Fibroblast of skin of right quadriceps (primary cell): ENCODE results near the gene PLEKHM2.
A peak's percentile ranks its signal among the peaks of the same experiment; 100 is the strongest.
"Not testable (repeated sequence)": the region's sequence is repeated elsewhere in the genome, so short reads cannot be mapped to it uniquely, and the experiment has no call there.

Source experiments
- DNase-seq: peaks from one replicate; pipeline ENCODE4 v3.0.0-alpha.2; 2013

The PLEKHM2 gene

GRCh38 chr1:15678578-15678977 lies 5.5 kb upstream of the PLEKHM2 start:
- peak; percentile 86 for DNase-seq

GRCh38 chr1:15680131-15680530 lies 4.0 kb upstream of the PLEKHM2 start:
- peak; percentile 64 for DNase-seq

GRCh38 chr1:15680561-15681348 lies 3.4 kb upstream of the PLEKHM2 start:
- peak; percentile 87 for DNase-seq

GRCh38 chr1:15681349-15682292 lies 2.5 kb upstream of the PLEKHM2 start:
- DNase-seq = no peak

GRCh38 chr1:15682936-15683341 lies 1.2 kb upstream of the PLEKHM2 start:
- no peak for DNase-seq

- no peak for DNase-seq
Observed at GRCh38 chr1:15683345-15684039, 628 bp upstream of the PLEKHM2 start.

- peak; percentile 17 for DNase-seq
Observed at GRCh38 chr1:15684468-15685291, 560 bp downstream of the PLEKHM2 start.

GRCh38 chr1:15685820-15686219 lies 1.7 kb downstream of the PLEKHM2 start:
- DNase-seq = no peak

GRCh38 chr1:15687446-15687845 lies 3.3 kb downstream of the PLEKHM2 start:
- DNase-seq = no peak

GRCh38 chr1:15690317-15690716 lies 6.2 kb downstream of the PLEKHM2 start:
- no peak for DNase-seq

GRCh38 chr1:15691434-15692032 lies 7.4 kb downstream of the PLEKHM2 start:
- DNase-seq = no peak

- no peak for DNase-seq
Observed at GRCh38 chr1:15692121-15692682, 8.1 kb downstream of the PLEKHM2 start.

GRCh38 chr1:15693371-15693770 lies 9.3 kb downstream of the PLEKHM2 start:
- DNase-seq = no peak

- no peak for DNase-seq
Observed at GRCh38 chr1:15696956-15697521, 12.9 kb downstream of the PLEKHM2 start.

GRCh38 chr1:15698201-15698600 lies 14.1 kb downstream of the PLEKHM2 start:
- no peak for DNase-seq

GRCh38 chr1:15699321-15699720 lies 15.2 kb downstream of the PLEKHM2 start:
- not testable (repeated sequence) for DNase-seq

GRCh38 chr1:15700508-15700907 lies 16.4 kb downstream of the PLEKHM2 start:
- DNase-seq = no peak

GRCh38 chr1:15701784-15702183 lies 17.7 kb downstream of the PLEKHM2 start:
- DNase-seq = no peak

GRCh38 chr1:15702722-15703550 lies 18.8 kb downstream of the PLEKHM2 start:
- DNase-seq = no peak

GRCh38 chr1:15703562-15703961 lies 19.4 kb downstream of the PLEKHM2 start:
- peak; percentile 86 for DNase-seq
